ENCODE results near the gene SSNA1. TPM values are rescaled to one million over a fixed set of nuclear protein-coding genes. Genes with fewer than 3 reads are reported as not detected.

Gene SSNA1
- total RNA-seq, 2 experiments from 2014 or later, result 80.2 to 91.3 TPM

- DNase-seq, result no peak
- CTCF ChIA-PET, result interaction anchor here (0.8 to 0.9 kb wide), 2 partner anchors 49 to 83 kb away, joined by 3 read pairs; partner anchors contain the start of gene RNF224
- H3K4me1 Mint-ChIP-seq, result no peaks in the 10 kb centered on the region
- no peaks in the 10 kb centered on the region for H3K9me3 Mint-ChIP-seq (ENCODE audit: low read depth)
- ATAC-seq, result no peak
- H3K27ac Mint-ChIP-seq, result no peak overlapping the region
- no peak overlapping the region for H3K4me3 Mint-ChIP-seq
- H3K27me3 Mint-ChIP-seq, result peaks cover 10% of the 10 kb centered on the region
- H3K36me3 Mint-ChIP-seq, result peaks cover 4% of the 10 kb centered on the region
Observed at GRCh38 chr9:137178201-137178938, 10.1 kb upstream of the SSNA1 start.

GRCh38 chr9:137178939-137179630 lies 9.4 kb upstream of the SSNA1 start:
- CTCF ChIA-PET, result interaction anchor here (0.8 to 0.9 kb wide), 2 partner anchors 48 to 83 kb away, joined by 3 read pairs; partner anchors contain the start of gene RNF224
- no peak overlapping the region for H3K27ac Mint-ChIP-seq
- H3K36me3 Mint-ChIP-seq, result peaks cover 4% of the 10 kb centered on the region

GRCh38 chr9:137179761-137180160 lies 8.7 kb upstream of the SSNA1 start:
- Mint-ChIP-seq H3K9me3 (ENCODE audit: low read depth) (no peaks in the 10 kb centered on the region), H3K4me3 (no peak overlapping the region), H3K4me1 (no peaks in the 10 kb centered on the region), H3K36me3 (peaks cover 4% of the 10 kb centered on the region), H3K27ac (no peak overlapping the region), H3K27me3 (peaks cover 2% of the 10 kb centered on the region)
- DNase-seq (no peak), ATAC-seq (no peak)
- CTCF ChIA-PET, result no interaction called here

More at GRCh38 chr9:137178939-137179630, 9.4 kb upstream of the SSNA1 start:
- H3K27me3 Mint-ChIP-seq, result peaks cover 3% of the 10 kb centered on the region
- no peak overlapping the region for H3K4me3 Mint-ChIP-seq
- no peaks in the 10 kb centered on the region for H3K9me3 Mint-ChIP-seq (ENCODE audit: low read depth)
- ATAC-seq (no peak), DNase-seq (no peak)
- no peaks in the 10 kb centered on the region for H3K4me1 Mint-ChIP-seq

GRCh38 chr9:137180491-137180890 lies 8.0 kb upstream of the SSNA1 start:
- Mint-ChIP-seq H3K27ac (no peak overlapping the region), H3K36me3 (peaks cover 4% of the 10 kb centered on the region), H3K9me3 (ENCODE audit: low read depth) (no peaks in the 10 kb centered on the region), H3K4me1 (peaks cover 1% of the 10 kb centered on the region), H3K4me3 (no peak overlapping the region), H3K27me3 (no peaks in the 10 kb centered on the region)
- DNase-seq, result no peak
- CTCF ChIA-PET, result no interaction called here
- ATAC-seq, result no peak

DNA sequence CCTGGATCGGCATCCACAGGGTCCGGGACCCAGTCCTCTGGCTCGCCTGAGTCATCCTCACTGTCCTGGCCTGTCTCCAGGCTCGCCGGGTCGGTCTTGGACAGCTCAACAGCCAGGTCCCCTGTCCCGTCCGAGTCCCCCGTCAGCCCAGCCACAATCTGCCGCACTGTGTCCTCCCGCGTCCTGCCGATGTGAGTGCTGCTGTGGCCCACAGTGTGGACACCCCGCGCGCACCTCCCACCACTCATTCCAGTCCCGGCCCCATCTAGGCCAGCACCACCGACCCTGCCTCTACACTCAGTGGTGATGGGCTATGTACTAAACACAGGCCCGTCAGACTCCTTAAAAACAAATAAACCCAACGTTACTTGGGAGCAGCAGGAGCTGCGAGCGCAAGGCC lies 6.8 kb upstream of the SSNA1 start:
- no peak overlapping the region for H3K27ac Mint-ChIP-seq
- H3K9me3 Mint-ChIP-seq (ENCODE audit: low read depth), result no peaks in the 10 kb centered on the region
- no peak overlapping the region for H3K4me3 Mint-ChIP-seq
- CTCF ChIA-PET, result no interaction called here
- H3K4me1 Mint-ChIP-seq, result peaks cover 8% of the 10 kb centered on the region
- H3K36me3 Mint-ChIP-seq, result peaks cover 4% of the 10 kb centered on the region
- H3K27me3 Mint-ChIP-seq, result no peaks in the 10 kb centered on the region
- DNase-seq (no peak), ATAC-seq (no peak)

GRCh38 chr9:137182836-137183235 lies 5.6 kb upstream of the SSNA1 start:
- ATAC-seq (no peak), DNase-seq (no peak)
- Mint-ChIP-seq H3K27ac (no peak overlapping the region), H3K9me3 (ENCODE audit: low read depth) (no peaks in the 10 kb centered on the region), H3K27me3 (no peaks in the 10 kb centered on the region), H3K4me3 (no peak overlapping the region), H3K36me3 (peaks cover 4% of the 10 kb centered on the region), H3K4me1 (peaks cover 19% of the 10 kb centered on the region)
- CTCF ChIA-PET, result no interaction called here

DNA sequence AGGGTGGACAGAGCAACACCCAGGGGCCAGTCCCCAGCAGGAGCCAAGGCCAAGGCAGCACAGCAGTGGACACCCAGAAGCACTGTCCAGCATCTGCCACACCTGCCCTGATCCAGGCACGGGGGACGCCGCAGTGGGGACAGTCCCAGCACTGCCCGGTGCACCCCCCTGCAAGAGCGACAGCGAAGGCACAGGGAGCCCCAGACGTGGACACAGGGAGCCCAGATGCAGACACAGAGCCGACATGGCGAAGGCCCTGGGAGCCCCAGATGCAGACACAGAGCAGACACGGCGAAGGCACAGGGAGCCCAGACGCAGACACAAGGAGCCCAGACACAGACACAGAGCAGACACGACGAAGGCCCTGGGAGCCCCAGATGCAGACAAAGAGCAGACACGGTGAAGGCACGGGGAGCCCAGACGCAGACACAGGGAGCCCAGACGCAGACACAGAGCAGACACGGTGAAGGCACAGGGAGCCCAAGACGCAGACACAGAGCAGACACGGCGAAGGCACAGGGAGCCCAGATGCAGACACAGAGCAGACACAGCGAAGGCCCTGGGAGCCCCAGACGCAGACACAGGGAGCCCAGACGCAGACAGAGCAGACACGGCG lies 4.4 kb upstream of the SSNA1 start:
- H3K9me3 Mint-ChIP-seq (ENCODE audit: low read depth), result no peaks in the 10 kb centered on the region
- H3K36me3 Mint-ChIP-seq, result peaks cover 4% of the 10 kb centered on the region
- H3K4me3 Mint-ChIP-seq, result no peak overlapping the region
- CTCF ChIA-PET, result no interaction called here
- peaks cover 21% of the 10 kb centered on the region for H3K4me1 Mint-ChIP-seq
- H3K27ac Mint-ChIP-seq, result no peak overlapping the region
- H3K27me3 Mint-ChIP-seq, result no peaks in the 10 kb centered on the region
- DNase-seq (no peak), ATAC-seq (no peak)

DNA sequence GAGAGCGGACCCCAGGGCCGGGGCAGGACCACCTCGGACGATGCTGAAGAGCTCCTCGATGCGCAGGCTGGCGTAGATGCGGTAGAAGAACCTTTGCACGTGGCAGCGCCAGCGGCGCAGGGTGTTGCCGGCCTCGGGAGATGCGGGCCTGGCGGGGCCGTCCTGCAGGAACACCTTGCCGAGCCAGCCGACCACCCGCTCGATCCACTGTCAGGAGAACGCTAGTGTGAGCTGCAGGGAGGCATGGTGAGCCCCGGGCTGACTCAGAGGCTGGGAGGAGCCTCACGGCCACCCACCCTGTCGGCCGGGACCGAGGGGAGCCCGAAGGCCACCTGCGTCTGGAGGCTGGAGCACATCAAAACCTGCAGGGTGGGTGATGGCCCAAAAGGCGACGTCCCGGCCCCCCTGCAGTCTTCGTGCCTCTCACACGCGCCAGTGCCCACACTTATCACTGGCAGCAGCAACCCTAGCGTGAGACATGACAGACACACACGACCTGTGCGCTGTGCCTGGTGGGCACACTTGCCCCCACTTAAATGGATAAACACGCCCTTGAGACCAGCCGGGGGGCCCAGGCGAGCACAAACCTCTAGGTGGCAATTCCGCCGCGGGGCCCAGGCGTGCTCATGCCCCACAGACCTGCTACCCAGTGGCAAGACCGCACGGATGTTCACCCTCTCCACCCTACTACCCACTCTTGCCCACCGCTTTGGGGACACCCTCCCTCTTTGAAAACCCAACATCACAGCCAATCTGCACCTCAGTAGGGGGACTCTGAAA lies 3.4 kb upstream of the SSNA1 start:
- Mint-ChIP-seq H3K4me3 (no peak overlapping the region), H3K4me1 (peaks cover 28% of the 10 kb centered on the region), H3K9me3 (ENCODE audit: low read depth) (no peaks in the 10 kb centered on the region), H3K27ac (no peak overlapping the region), H3K27me3 (no peaks in the 10 kb centered on the region), H3K36me3 (peaks cover 4% of the 10 kb centered on the region)
- DNase-seq (no peak), ATAC-seq (no peak)
- CTCF ChIA-PET, result no interaction called here

GRCh38 chr9:137185921-137186320 lies 2.6 kb upstream of the SSNA1 start:
- DNase-seq (no peak), ATAC-seq (no peak)
- peaks cover 5% of the 10 kb centered on the region for H3K36me3 Mint-ChIP-seq
- H3K4me1 Mint-ChIP-seq, result peaks cover 35% of the 10 kb centered on the region
- H3K9me3 Mint-ChIP-seq (ENCODE audit: low read depth), result no peaks in the 10 kb centered on the region
- no peak overlapping the region for H3K27ac Mint-ChIP-seq
- H3K27me3 Mint-ChIP-seq, result no peaks in the 10 kb centered on the region
- H3K4me3 Mint-ChIP-seq, result no peak overlapping the region
- CTCF ChIA-PET, result no interaction called here

DNA sequence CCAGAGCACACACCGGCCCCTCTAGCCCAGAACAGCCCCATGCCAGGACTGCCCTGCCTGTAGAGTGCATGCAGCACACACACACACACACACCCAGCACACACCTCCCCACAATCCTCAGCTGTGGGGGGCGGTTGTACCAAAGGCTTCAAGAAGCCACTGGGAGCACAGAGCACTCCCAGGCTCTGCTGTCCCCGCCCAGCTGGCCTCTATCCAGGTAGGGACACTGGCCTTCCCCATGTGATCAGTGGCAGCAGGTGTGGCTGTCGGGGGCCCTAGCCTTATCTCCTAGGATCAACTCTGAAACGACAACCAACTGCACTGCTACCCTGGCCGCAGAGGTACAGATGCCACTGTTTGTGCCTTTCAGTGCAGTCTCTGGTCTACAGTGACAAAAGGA lies 2.1 kb upstream of the SSNA1 start:
- no peak for ATAC-seq
- Mint-ChIP-seq H3K27ac (no peak overlapping the region), H3K27me3 (no peaks in the 10 kb centered on the region), H3K9me3 (ENCODE audit: low read depth) (no peaks in the 10 kb centered on the region), H3K4me1 (peaks cover 35% of the 10 kb centered on the region), H3K36me3 (peaks cover 5% of the 10 kb centered on the region), H3K4me3 (peak overlapping the region; percentile 93)
- no peak for DNase-seq
- CTCF ChIA-PET, result interaction anchor here (3.5 to 5.1 kb wide), 2 partner anchors 18 to 50 kb away, joined by 15 to 55 read pairs; partner anchors contain the start of genes NDOR1, TMEM203 and TPRN

GRCh38 chr9:137187386-137187785 lies 1.1 kb upstream of the SSNA1 start:
- Mint-ChIP-seq H3K9me3 (ENCODE audit: low read depth) (no peaks in the 10 kb centered on the region), H3K27me3 (no peaks in the 10 kb centered on the region), H3K4me1 (peaks cover 35% of the 10 kb centered on the region), H3K4me3 (peak overlapping the region; percentile 93), H3K27ac (peak overlapping the region; percentile 92), H3K36me3 (peaks cover 2% of the 10 kb centered on the region)
- DNase-seq (no peak), ATAC-seq (no peak)
- CTCF ChIA-PET, result interaction anchor here (1.2 to 5.1 kb wide), 8 partner anchors 11 to 67 kb away, joined by 6 to 55 read pairs (median 11); partner anchors contain the start of genes CYSRT1, NDOR1, NELFB and RNF208

DNA sequence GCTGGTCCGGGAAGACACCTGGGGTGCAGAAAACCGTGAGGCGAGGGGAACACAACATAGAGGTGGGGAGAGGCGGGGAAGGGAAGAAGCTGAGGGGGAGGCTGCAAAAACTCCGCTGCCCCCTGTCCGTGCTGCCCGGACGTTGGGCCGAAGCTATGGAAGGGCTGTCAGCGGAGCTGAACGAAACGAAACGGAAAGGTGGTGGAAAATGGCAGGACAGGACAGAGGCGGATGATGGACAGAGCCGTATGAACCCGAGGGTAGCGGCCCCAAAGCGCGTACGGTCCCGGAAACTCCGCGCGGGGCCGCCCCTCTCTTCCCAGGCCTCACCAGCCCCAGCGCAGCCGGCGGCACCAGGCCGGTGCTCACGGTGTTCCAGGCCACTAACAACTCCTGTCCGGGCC lies 388 bp upstream of the SSNA1 start:
- peaks cover 35% of the 10 kb centered on the region for H3K4me1 Mint-ChIP-seq
- DNase-seq (no peak), ATAC-seq (no peak)
- no peaks in the 10 kb centered on the region for H3K27me3 Mint-ChIP-seq
- CTCF ChIA-PET, result interaction anchor here (0.9 to 5.1 kb wide), 17 partner anchors 10 to 154 kb away, joined by 3 to 55 read pairs (median 8); partner anchors contain the start of genes CYSRT1, NDOR1, NELFB and RNF208
- peak overlapping the region; percentile 93 for H3K4me3 Mint-ChIP-seq
- peaks cover 2% of the 10 kb centered on the region for H3K36me3 Mint-ChIP-seq
- H3K9me3 Mint-ChIP-seq (ENCODE audit: low read depth), result no peaks in the 10 kb centered on the region
- H3K27ac Mint-ChIP-seq, result peak overlapping the region; percentile 92

Measured in activated CD8-positive, alpha-beta memory T cell treated with anti-CD3 and anti-CD28 coated beads, Interleukin-2, amount 10 ng/mL, durations not matched to agents 7 days and 5 days (primary cell).